ENCODE results near the gene TMEM233.

The TMEM233 gene

GRCh38 chr12:119687406-119687805 lies 93.8 kb downstream of the TMEM233 start:
- TF ChIP-seq CTCF (IDR thresholded peaks at IDR 0.05; ENCODE audit: low read depth, low read length), result no peak
- H3K4me3 ChIP-seq (ENCODE audit: low read depth, low read length), result no peak overlapping the region

- H3K4me3 ChIP-seq (ENCODE audit: low read depth, low read length), result no peak overlapping the region
- no peak for TF ChIP-seq CTCF (IDR thresholded peaks at IDR 0.05; ENCODE audit: low read depth, low read length)
Observed at GRCh38 chr12:119687879-119688278, 94.3 kb downstream of the TMEM233 start.

GRCh38 chr12:119689935-119690500 lies 96.4 kb downstream of the TMEM233 start:
- TF ChIP-seq CTCF (IDR thresholded peaks at IDR 0.05; ENCODE audit: low read depth, low read length), result no peak
- H3K4me3 ChIP-seq (ENCODE audit: low read depth, low read length), result no peak overlapping the region

- no peak overlapping the region for H3K4me3 ChIP-seq (ENCODE audit: low read depth, low read length)
- no peak for TF ChIP-seq CTCF (IDR thresholded peaks at IDR 0.05; ENCODE audit: low read depth, low read length)
Observed at GRCh38 chr12:119691202-119691810, 97.7 kb downstream of the TMEM233 start.

- no peak overlapping the region for H3K4me3 ChIP-seq (ENCODE audit: low read depth, low read length)
- TF ChIP-seq CTCF (IDR thresholded peaks at IDR 0.05; ENCODE audit: low read depth, low read length), result no peak
Observed at GRCh38 chr12:119692410-119692809, 98.8 kb downstream of the TMEM233 start.

Data from WI38 (cell line).